GM12891 (cell line): ENCODE results near the gene KLF3.

Experiments used
- POLR2A ChIP-seq: IDR thresholded peaks from 2 replicates; pipeline ENCODE4 v1.6.1; 2011; ENCODE audit warnings: low read depth, low read length, control low read depth
- POLR2AphosphoS5 ChIP-seq: IDR thresholded peaks from 2 replicates; pipeline ENCODE4 v1.6.1; 2011; ENCODE audit warnings: low read depth, low read length, control low read depth
- TAF1 ChIP-seq: IDR thresholded peaks from 2 replicates; pipeline ENCODE4 v1.6.1; 2011; ENCODE audit warnings: low read depth, low read length, control low read depth

GRCh38 chr4:38656111-38656510 lies 7.9 kb upstream of the KLF3 start:
- TF ChIP-seq TAF1 (no peak), POLR2A (no peak), POLR2AphosphoS5 (no peak)
